HG03095 (cell line): Measurements from ENCODE around the gene CXCR4.

Experiments used
- ATAC-seq: cut with Tn5 transposase; IDR thresholded peaks from one replicate; pipeline ENCODE4 v1.9.1; 2021; ENCODE audit warnings: moderate library complexity; ENCODE audit not compliant: unreplicated experiment

Gene CXCR4

GRCh38 chr2:136131961-136132824 lies 14.2 kb upstream of the CXCR4 start:
- ATAC-seq = peak; percentile 74

DNA sequence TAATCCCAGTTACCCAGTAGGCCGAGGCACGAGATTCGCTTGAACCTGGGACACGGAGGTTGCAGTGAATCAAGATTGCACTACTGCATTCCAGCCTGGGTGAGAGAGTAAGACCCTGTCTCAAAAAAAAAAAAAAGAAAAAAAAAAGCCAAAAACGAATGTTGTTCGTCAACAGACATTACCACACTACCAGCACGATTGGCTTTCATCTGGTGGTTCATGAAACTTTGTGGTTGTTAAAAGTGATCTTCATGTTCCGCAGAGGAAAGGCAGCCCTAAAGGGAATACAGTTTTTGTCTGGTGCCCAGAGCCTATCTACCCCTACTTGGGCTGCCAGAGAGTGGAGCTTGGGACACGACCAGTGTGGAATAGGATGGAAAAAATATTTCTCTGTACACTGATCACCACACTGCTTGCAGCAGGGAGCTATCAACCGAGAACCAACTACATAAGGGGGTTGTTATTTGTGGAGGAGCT lies 13.6 kb upstream of the CXCR4 start:
- peak; percentile 5 for ATAC-seq

DNA sequence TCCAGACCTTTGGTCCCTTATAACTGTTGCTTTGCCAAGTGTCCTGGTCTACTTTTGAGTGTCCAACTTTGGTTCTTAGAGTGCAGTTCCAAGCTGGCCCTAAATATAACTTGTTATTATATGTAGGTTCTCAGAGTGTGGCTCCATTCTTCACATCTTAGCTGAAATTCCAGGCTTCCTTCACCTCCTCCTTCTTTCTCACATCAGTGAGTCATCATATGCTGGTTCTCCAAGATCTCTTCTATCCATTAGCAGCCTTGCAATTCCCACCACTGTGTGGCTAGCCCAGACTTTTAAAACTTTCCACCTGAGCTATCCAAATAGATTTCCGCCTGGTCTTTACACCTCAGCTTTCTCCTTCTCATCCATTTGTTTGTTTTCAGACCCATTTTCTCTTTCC lies 12.6 kb upstream of the CXCR4 start:
- ATAC-seq = no peak

DNA sequence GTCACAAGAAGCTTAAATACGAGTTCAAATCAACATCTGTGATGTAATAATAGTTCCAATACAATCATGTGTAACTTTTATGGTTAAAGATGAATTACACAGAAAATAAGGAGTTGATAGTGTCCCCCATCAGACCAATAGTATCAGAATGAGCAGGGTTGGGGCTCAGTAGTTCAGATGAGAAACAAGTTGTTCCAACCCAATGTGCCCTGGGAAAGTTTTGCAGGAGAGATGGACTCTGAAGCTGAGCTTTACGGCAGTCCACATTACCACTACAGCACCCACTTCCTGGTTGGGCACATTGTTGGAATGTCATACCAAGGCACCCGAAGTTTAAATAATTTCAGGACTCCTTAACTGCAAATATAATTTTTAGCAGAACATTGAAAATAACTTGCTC lies 12.1 kb upstream of the CXCR4 start:
- ATAC-seq = no peak

- no peak for ATAC-seq
These were observed 11.7 kb upstream of the CXCR4 start for GRCh38 chr2:136129601-136130000.

DNA sequence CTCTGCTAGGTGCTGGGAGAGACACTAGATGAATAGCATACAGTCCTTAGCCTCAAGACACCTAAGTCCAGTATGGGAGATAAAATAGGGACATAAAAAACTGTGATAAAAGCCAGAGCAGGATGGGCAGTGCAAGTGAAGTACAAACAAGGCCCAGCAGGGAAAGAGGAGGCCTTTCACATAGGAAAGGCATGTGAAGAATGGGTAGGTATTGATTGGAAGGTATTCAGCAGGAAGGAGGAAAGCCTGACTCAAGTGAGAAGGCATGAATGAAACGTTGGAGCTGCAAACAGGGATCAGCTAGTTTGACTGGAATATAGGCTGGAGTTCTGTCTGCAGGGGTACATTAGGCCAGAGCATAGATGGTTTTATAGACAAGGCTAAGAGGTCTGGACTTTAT lies 11.0 kb upstream of the CXCR4 start:
- ATAC-seq = no peak

- ATAC-seq = no peak
These were observed 10.4 kb upstream of the CXCR4 start for GRCh38 chr2:136128366-136128765.

DNA sequence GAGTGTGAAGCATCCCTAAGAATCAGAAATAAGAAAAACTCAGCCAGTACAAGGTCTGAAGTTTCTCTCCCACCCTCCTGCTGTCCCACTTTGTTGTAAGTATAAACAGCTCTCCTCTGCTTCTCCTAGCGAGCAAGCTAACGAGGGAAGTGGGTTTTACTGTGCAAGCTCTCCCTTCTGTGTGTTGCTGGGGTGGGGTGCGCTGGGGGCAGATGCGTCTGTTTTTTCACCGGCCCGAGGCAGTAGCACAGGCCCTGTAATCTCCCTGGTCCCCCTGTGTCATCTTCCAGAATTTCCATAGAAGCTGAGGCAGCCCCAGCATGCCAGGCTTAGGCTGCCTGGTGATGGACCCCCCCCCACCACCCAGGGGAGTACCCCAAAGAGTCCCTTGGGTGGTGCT lies 9.4 kb upstream of the CXCR4 start:
- ATAC-seq = no peak

DNA sequence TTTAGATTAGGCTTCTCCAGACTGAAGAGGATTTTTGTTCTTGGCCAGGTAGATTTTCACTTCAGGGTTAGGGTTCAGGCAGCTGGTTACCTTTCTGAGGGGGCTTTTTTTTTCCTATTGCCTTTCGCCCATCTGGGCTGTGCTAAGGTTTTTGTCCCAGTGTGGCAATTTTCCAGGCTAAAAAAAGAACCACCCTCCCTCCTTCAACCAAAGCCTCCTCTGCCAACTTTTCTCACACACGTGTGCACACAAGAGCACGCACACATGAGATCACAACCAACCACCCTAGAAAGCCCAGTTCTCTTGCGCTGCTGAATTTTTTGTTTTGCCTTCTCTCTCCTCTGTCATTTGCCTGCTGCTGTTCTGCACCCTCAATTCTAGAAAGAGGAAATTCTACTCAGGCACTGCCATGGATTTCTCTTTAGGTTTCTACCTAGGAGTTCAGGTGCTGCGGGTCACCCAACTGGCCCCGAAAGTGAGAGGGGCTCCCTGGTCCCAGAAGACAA lies 8.5 kb upstream of the CXCR4 start:
- ATAC-seq = no peak

- ATAC-seq = no peak
These were observed 8.1 kb upstream of the CXCR4 start for GRCh38 chr2:136126021-136126420.

DNA sequence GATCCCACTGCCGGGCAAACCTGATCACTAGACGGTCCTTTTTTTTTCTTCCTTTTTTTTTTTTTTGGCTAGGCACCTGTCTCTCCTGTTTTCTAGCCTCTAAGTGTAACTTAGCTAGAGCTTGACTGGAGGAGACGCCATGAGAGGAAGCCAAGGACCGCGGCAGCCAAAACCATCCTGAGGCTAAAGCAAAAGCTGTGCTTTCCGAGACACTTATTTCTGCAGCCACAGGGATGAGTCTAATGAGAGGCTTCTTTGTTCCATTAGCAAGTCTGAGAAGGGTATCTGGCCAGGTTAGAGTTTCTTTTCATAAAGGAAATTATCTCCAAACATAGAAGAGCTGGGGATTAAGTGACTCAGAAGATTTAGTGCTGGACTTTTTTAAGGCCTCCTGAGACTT lies 7.3 kb upstream of the CXCR4 start:
- no peak for ATAC-seq

DNA sequence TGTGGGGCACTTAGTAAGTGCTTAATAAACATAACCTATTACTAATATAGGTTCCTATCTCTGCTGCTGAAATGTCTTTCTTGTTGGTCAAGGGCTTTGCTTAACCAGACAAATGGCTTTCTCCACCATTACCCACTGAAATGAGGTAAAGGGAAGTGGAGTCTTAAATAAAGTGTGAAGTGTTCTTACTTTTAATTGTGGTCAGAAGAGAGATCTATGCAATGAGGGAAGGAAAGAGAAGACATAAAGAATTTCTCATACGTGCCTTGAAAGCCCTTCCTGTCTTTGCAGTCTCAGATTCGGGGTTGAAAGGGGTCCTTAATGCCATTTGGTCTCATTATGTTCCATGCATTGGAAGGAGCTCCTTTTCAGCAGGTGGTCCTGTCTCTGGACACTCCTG lies 6.9 kb upstream of the CXCR4 start:
- ATAC-seq = no peak

DNA sequence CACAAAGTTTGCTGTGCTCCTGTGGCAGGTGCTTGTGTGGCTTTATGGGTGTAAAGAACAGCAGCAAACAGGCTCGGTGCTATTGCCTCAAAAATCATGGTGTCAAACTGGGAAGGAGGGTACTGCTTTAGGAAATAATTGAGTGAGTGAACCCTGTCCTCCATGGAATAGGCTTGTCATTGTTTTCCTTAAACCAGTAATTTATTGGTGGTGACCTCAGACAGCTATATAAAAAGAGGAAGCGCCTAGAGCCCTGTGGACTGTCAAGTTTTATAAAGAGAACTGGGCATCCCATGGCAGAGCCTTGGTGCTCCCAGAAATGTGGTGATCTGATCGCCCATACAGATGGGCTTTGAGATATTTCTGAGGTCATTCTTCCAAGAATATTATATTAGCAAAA lies 4.7 kb upstream of the CXCR4 start:
- no peak for ATAC-seq

DNA sequence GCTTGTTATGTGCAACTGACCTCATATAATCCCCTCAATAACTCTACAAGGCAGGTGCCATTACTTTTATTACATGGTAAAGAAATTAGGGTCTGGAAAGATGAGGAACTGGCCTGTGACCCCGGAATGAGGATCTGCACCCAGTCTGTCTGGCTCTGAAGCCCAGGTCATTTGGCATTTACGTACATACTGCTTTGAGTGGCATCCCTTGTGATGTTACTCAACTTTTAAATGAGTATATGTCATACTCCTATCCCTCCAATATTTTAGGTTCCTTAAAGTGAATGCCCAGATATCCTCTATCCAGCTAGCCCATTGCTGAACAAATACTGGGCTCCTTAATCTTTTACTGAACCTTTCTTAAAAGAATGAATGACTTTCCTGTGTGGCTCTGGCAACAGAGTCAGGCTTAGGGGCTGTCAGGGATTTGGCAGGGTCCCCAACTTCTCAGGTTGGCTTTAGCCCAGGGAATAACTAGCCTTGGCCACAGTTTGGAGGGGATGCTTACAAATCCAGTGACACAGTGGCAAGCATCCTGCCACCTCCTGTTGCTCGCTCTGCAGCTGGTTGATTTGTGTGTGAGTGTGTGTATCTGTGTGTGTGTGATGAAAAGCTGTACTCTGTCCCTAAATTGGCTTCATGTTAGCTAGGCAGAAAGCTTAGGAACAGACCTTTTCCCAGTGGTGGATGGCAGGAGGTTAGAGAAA lies 3.4 kb upstream of the CXCR4 start:
- no peak for ATAC-seq

DNA sequence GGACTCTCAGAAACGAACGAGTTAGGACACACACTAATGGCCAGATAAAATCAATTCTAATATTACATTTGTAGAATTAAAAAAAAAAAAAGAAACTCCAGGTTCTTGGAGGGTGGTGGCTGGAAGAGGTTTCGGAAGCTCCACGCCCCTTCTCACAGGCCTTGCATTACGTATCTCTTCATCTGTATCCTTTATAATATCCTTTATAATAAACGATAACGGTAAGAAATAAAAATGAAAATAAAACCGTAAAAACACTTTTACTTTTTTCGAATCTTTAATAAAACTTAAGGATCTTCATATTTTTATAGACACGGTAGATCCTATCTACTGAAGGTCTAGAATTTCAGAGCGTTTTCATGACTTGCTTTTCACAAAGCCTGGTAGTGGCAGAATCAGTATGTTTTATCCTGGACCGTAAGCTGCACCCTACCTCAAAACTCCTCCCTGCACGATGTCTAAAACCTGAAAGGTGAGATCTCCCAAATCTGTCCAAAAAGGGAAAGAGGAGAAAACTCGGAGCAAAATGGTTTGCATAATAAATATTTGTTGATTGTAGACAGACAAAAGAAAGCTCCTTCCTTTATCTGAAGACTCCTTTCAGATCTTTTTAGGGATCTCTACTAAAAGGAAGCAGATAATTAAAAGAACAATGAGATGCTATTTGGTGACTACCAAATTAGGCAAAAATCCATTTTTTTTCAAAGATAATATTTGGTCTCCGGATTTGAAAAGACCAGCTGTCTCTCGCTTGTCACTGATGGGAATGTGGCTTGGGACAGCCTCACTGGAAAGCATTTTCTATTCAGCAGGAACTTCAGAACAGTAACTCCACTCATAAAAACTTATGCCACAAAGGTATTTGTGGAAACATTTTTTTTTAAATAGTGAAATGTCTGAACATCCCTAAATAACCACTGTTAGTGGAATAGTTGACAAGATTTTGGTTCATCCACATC lies 2.0 kb upstream of the CXCR4 start:
- ATAC-seq = no peak

GRCh38 chr2:136118819-136119716 lies 1.1 kb upstream of the CXCR4 start:
- ATAC-seq = peak; percentile 33

DNA sequence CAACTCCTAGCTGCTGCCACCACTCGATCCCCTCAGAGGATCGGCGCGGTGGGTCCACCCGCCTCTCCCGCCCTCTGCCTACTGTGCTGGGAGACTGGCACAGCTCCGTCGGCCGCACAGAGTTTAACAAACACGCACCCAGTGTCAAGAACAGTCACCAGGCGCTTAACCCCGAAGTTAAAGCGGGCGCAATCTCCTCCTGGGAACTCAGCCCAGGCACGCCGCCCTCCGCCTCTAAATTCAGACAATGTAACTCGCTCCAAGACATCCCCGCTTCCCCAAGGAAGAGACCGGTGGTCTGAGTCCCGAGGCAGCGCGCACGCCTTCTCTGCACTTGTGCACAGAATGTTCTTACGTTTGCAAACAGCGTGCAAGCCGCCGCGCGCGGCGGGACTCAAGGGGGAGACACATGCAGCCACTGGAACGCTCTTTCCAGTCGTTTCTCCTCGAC lies 533 bp downstream of the CXCR4 start:
- peak; percentile 10 for ATAC-seq

DNA sequence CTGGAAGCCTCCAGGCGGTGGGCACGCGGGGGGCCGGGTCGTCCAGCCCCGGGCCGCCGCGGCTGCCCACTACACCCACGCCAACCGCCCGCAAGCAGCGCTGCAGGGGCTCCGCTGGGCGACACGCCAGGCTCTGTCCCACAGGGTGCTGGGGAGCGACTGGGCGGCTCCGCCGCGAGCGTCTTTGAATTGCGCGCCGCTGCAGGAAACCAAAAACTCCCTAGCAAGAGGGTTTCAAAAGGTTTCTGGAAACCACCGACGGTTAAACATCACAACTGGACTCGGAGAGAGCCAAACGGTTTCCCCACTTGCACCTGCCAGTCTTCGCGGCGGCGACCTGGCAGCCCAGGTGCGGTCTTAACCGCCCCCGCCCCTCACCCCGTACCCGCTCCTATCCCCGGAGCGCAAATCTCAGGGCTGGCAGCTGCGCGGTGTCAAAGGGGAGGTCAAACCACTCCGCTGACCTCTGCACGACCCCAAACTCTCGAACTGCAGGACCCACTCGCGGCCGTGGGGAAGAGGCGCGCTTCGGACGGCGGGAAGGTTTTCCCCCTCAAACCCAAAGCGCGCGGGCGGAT lies 1.0 kb downstream of the CXCR4 start:
- ATAC-seq = no peak

DNA sequence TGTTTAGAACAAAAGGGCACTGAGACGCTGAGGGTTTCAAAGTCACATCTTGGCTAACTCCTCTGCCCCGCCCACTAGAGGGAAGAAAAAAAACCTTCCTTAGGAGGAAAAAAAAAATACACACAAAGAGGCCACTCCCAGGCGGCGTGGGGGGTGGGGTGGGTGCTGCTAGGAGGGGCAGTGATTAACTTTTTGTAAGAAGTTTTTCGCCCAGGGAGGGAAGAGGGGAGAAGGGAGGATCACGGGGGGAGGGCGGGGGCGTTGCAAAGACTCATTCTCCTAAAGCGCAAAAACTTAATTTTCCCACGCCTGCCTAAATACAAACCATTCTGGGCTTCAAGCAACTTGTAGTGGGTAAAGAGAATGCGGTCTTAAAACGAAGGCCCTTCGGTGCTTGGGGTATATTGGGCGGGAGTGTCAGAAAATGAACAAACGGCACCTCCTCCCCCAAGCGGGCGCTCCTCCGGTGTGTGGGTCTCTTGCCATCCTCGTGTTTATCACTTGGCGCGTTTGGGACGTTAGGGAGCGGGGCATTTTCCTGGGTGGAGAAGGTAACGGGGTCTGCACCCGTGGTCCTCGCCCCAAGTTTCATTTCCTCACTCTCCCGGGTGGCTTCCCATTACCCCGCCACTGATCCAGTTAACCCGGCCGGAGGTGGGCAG lies 1.7 kb downstream of the CXCR4 start:
- ATAC-seq = no peak
